Measurements from ENCODE around the gene KLRG1.

Gene KLRG1

DNA sequence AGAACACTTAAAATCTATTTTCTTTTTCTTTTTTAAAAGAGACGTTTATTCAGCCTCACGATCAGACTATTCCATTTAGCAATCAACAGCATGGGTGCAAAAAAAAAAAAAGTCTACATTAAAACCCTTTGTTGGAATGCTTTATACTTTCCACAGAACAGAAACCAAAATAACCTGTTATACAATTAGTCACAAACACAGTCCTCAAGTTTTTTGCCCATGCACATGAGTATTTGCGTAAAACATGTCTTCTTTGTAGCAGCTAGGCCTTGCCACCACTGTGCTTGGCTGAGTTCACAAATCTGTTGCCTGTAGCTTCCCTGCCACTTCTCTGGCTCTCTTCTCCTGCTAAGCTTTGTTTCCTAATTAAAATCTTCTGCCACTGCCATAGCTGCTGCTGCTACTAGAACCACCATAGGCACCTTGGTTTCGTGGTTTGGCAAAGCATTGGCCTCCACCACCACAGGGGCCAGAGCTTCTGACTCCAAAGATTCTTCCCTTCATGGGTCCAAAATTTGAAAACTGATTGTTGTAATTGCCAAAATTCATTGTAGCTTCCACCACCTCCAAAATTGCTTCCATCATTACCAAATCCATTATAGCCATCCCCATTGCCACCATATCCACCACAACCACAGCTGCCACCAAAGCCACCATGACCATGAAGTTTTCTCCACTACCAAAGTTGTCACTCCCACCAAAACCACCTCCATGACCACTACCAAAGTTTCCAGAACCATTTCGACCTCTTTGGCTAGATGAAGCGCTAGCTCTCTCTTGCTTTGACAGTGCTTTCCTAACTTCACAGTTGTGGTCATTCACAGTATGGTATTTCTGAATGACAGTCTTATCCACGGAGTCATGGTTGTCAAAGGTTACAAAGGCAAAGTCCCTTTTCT lies 38.1 kb downstream of the KLRG1 start:
- no peak for DNase-seq (ENCODE audit: low read depth)
- no peak overlapping the region for H3K4me3 ChIP-seq (ENCODE audit: low read length)
- TF ChIP-seq, protein P1, sequence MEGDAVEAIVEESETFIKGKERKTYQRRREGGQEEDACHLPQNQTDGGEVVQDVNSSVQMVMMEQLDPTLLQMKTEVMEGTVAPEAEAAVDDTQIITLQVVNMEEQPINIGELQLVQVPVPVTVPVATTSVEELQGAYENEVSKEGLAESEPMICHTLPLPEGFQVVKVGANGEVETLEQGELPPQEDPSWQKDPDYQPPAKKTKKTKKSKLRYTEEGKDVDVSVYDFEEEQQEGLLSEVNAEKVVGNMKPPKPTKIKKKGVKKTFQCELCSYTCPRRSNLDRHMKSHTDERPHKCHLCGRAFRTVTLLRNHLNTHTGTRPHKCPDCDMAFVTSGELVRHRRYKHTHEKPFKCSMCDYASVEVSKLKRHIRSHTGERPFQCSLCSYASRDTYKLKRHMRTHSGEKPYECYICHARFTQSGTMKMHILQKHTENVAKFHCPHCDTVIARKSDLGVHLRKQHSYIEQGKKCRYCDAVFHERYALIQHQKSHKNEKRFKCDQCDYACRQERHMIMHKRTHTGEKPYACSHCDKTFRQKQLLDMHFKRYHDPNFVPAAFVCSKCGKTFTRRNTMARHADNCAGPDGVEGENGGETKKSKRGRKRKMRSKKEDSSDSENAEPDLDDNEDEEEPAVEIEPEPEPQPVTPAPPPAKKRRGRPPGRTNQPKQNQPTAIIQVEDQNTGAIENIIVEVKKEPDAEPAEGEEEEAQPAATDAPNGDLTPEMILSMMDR (conservative IDR thresholded peaks at IDR 0.05; ENCODE audit: low read depth, low read length) = no peak

DNA sequence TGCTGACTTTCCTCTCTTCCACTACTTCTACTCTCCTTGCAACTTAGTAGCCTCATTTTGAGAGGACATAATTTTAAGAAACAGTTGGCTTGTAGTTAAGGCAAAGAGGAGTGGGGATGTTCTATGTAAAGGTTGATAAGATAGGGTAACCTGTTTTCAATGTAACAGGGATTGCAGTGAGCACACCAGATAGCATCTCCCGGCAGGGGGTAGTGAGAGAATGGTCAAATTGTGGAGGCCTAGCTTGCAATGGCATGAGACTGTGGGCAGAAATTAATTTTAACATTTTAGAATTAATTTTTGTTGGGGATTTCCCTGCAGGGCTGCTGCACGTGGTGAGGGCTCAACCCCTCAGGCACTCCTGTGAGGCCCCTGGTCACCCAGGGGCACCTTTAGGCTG lies 41.4 kb downstream of the KLRG1 start:
- TF ChIP-seq, protein P1 (conservative IDR thresholded peaks at IDR 0.05; ENCODE audit: low read depth, low read length) = no peak
- H3K4me3 ChIP-seq (ENCODE audit: low read length) = no peak overlapping the region
- no peak for DNase-seq (ENCODE audit: low read depth)

DNA sequence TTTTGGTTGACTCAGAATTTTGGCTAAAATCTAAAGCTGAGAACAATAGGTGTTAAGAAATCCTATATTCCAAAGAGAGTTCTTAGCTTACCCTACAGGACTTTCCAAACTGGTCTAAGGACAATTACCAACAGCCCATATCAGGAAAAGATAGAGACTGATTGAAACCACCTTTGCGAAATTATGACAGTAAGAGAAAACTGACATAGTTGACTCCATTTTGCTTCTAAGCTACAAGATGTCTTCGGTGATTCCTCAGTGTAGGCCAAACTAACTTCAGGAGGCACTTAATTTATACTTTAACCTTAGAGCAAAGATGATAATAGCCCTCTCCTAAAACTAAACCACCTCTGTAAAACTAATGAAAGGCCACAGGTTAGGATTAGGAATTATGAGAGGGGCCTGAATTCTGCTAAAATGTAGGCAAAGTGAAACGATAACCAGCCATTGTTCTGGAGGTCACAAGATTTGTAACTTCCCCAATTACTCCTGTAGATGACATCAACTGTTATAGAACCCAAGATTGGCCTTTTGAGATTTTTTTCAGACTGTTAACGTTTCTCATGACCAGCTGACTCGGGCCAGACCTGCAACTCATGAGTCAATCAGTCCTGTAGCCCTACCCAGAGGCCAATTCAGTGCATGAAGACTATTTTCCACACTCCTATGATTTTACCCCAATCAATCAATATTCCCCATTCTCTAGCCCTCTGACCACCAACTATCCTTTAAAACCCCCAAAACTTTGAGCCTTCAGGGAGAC lies 43.0 kb downstream of the KLRG1 start:
- no peak overlapping the region for H3K4me3 ChIP-seq (ENCODE audit: low read length)
- TF ChIP-seq, protein P1 (conservative IDR thresholded peaks at IDR 0.05; ENCODE audit: low read depth, low read length) = no peak
- DNase-seq (ENCODE audit: low read depth) = no peak

DNA sequence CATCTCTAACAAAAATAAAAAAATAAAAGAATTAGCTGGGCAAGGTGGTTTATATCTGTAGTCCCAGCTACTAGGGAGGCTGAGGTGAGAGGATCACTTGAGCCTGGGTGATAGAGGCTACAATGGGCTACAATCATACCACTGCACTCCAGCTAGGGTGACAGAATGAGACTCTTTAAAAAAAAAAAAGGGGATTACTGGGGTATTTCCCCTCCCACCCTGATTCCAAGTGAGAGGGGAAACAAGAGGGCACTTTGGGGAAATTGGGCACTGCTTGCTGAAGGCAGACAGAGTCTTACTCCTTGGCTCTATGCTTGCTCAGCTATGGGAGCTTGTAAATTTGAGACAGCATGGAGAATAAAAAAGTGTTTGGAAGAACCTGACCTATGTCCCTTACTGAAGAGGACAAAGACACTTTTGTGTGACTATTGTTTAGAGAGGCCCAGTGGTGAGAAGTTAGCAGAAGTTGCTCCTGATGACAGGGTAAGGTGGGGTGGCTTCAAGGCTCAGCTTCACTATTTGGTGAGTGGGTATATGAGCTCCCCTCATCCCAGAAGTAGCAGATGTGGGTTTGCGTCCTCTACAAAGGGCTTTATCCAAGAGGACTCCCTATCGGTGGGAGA lies 44.0 kb downstream of the KLRG1 start:
- TF ChIP-seq, protein P1 (conservative IDR thresholded peaks at IDR 0.05; ENCODE audit: low read depth, low read length) = no peak
- H3K4me3 ChIP-seq (ENCODE audit: low read length) = no peak overlapping the region
- DNase-seq (ENCODE audit: low read depth) = no peak

DNA sequence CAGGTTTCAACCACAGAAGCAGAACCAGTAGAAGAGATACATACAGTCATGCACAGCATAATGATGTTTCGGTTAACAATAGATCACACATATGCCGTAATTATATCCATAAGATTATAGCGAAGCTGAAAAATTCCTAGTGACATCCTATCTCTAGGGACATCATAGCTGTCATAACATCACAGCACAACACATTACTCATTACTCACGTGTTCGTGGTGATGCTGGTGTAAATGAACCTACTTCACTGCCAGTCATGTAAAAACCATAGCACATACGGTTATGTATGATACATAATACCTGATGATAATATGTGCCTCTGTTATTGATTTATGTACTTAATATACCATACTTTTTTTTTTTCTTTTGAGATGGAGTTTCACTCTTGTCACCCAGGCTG lies 44.7 kb downstream of the KLRG1 start:
- no peak overlapping the region for H3K4me3 ChIP-seq (ENCODE audit: low read length)
- TF ChIP-seq, protein P1 (conservative IDR thresholded peaks at IDR 0.05; ENCODE audit: low read depth, low read length) = no peak
- no peak for DNase-seq (ENCODE audit: low read depth)

DNA sequence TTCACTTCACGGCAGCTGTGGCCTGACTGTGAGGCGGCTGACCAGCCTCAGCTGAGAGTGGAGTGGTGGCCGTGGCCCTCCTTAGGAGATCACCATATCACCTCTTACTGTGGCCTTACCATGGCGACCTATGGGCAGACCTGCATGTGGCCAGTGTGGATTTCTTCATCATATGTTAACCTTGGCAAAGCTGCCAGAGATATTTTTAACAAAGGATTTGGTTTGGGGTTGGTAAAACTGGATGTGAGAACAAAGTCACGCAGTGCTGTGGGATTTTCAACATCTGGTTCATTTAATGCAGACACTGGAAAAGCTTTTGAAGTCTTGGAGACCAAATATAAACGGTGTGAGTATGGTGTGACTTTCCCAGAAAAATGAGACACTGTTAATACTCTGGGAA lies 46.9 kb downstream of the KLRG1 start:
- TF ChIP-seq, protein P1 (conservative IDR thresholded peaks at IDR 0.05; ENCODE audit: low read depth, low read length) = no peak
- no peak for DNase-seq (ENCODE audit: low read depth)
- H3K4me3 ChIP-seq (ENCODE audit: low read length) = no peak overlapping the region

All from retinal pigment epithelial cell (primary cell).